A673 (cell line): ENCODE data around the gene CDH24.

Experiments
- EZH2 ChIP-seq: fragments of 200-600 bp; sonication (generic); IDR thresholded peaks from 2 replicates; pipeline ENCODE4 v1.6.1; 2017; ENCODE audit warnings: borderline replicate concordance, low read depth, mild to moderate bottlenecking, mixed read lengths, antibody characterized with exemption, low read length; ENCODE audit not compliant: poor library complexity, severe bottlenecking
- TF ChIP-seq, protein P1 (sequence below): fragments of 300-800, 200-600 bp; sonication (generic); conservative IDR thresholded peaks from 2 replicates; pipeline ENCODE4 v1.5.1; 2017; ENCODE audit warnings: low read depth, mild to moderate bottlenecking, antibody characterized with exemption, low read length, moderate library complexity, mixed read lengths

DNA sequence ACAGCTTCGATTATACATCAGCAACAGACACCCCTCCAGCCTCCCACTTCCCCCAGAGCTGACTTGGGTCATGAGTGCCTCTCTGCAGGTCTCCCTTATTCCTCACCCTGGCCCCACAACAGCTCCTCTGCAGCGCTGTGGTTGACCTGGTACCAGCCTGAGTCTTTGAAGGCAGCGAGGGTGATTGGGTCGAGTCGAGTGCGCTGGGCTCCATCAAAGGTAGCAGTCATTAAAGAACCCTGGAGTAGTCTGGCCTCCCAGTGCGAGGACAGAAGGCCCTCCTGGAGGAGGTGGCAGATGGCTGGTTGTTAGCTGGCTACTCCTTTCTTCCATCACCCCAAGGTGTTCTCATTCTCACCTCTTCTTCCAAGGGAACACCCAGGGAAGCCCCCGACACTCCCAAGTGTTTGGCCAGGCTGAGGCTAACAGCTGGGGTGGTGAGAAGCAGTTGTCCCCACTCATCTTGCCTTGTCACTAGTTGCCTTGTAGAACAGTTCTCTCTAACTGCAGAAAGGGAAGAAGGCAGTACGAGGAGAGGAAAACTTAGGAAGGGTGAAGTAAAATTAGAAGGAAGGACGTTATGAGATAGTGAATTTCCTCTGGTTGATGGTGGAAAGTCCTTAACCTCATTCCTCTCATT lies 44.8 kb upstream of the CDH24 start:
- TF ChIP-seq, protein P1, sequence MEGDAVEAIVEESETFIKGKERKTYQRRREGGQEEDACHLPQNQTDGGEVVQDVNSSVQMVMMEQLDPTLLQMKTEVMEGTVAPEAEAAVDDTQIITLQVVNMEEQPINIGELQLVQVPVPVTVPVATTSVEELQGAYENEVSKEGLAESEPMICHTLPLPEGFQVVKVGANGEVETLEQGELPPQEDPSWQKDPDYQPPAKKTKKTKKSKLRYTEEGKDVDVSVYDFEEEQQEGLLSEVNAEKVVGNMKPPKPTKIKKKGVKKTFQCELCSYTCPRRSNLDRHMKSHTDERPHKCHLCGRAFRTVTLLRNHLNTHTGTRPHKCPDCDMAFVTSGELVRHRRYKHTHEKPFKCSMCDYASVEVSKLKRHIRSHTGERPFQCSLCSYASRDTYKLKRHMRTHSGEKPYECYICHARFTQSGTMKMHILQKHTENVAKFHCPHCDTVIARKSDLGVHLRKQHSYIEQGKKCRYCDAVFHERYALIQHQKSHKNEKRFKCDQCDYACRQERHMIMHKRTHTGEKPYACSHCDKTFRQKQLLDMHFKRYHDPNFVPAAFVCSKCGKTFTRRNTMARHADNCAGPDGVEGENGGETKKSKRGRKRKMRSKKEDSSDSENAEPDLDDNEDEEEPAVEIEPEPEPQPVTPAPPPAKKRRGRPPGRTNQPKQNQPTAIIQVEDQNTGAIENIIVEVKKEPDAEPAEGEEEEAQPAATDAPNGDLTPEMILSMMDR = no peak
- TF ChIP-seq EZH2 = no peak
